ENCODE measurements around the gene MRAS.

The MRAS gene

DNA sequence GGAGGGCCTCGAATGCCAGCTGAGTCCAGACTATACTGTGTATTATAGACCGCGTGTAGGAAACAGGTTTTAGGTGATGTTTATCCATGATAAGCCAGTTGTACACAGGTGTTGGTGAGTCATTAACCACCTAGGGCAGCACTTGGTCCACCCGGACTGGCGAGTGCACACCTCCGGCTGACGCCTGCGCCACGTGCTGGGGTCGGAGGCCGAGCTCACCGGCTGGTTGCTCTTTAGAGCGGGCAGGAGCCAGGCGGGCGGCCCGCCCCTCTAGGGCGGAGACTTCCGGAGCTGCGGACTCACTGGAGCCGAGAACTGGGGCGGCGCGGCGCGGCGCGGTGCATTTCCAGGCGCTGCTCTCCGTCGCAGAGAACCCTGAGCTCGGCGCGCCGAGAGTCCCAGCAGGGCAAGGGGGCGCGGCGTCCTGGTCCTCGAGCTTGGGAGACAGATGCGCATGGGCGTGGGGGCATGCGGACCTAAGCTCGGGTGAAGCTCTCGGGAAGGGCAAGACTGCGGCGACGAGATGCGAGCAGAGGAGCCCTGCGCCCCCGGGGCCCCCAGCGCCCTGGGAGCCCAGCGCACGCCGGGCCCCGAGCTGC is 86.0 kb downstream of the MRAS start, which contains the start of gene ESYT3:
Gene ESYT3, plus strand, starts transcription at position 341 of the 599 bp plus-strand sequence. Its CDS starts 183 bp downstream, at position 524.
- peak; percentile 28 for DNase-seq (ENCODE audit: low read depth)
- TF ChIP-seq, protein P1, sequence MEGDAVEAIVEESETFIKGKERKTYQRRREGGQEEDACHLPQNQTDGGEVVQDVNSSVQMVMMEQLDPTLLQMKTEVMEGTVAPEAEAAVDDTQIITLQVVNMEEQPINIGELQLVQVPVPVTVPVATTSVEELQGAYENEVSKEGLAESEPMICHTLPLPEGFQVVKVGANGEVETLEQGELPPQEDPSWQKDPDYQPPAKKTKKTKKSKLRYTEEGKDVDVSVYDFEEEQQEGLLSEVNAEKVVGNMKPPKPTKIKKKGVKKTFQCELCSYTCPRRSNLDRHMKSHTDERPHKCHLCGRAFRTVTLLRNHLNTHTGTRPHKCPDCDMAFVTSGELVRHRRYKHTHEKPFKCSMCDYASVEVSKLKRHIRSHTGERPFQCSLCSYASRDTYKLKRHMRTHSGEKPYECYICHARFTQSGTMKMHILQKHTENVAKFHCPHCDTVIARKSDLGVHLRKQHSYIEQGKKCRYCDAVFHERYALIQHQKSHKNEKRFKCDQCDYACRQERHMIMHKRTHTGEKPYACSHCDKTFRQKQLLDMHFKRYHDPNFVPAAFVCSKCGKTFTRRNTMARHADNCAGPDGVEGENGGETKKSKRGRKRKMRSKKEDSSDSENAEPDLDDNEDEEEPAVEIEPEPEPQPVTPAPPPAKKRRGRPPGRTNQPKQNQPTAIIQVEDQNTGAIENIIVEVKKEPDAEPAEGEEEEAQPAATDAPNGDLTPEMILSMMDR (conservative IDR thresholded peaks at IDR 0.05; ENCODE audit: control insufficient read depth, insufficient read depth, low read depth, low read length) = no peak
- peak within 1 kb of the TSS; percentile 34 for H3K4me3 ChIP-seq (ENCODE audit: control insufficient read depth, low read depth, low read length)

DNA sequence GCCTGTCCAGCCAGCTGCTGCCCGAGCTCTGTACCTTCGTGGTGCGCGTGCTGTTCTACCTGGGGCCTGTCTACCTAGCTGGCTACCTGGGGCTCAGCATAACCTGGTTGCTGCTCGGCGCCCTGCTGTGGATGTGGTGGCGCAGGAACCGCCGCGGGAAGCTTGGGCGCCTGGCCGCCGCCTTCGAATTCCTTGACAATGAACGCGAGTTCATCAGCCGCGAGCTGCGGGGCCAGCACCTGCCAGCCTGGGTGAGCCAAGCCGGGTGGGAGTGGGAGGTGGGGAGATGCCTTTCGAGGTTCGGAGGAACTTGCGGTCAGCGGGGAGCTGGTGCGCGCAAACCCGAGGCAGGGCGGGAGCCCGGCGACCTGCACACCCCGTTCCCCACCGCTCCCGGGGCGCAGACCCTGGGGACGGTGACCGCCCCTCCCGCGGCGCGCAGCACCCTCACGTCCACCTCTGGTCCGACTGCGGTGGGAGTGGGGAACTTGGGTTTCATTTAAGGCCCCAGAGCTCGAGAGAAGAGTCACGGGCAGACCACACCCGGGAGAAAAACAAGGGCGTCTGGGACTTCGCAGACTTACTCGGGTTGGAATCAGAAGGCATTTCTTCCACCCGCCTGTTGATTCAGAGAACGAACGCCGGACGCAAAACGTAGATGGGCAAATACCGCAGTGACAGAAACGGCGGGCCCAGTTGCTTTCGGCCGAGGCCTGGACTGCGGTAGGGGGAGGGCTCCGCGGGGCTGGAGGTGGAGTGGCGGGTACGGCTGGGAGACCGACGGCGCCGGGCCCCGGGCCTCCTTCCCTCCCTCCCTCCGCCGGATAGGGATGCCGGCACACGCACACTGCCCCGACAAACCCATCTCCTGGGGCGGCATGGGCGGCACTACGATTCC is 86.7 kb downstream of the MRAS start:
- no peak for DNase-seq (ENCODE audit: low read depth)
- peak overlapping the region; percentile 34 for H3K4me3 ChIP-seq (ENCODE audit: control insufficient read depth, low read depth, low read length)
- TF ChIP-seq, protein P1 (conservative IDR thresholded peaks at IDR 0.05; ENCODE audit: control insufficient read depth, insufficient read depth, low read depth, low read length) = no peak

DNA sequence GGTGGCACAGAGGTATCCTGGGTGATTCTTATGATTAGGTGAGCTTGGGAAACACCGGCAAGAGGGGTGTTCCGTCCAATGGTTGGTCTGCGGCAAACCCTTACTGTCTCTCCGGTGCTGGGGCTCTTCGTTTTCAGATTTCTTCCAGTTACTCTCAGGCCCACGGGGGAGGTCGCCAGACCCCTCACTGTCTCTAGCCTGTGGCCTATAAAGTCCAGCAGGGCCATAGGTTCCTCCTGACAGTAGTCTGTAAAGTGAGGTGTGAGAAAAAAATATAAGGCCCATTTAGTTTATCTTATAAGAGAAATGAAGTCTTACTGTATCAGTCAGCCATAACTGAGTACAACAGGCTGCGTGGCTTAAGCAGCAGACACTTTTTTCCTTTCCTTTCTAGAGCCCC is 87.5 kb downstream of the MRAS start:
- no peak overlapping the region for H3K4me3 ChIP-seq (ENCODE audit: control insufficient read depth, low read depth, low read length)
- DNase-seq (ENCODE audit: low read depth) = no peak
- TF ChIP-seq, protein P1 (conservative IDR thresholded peaks at IDR 0.05; ENCODE audit: control insufficient read depth, insufficient read depth, low read depth, low read length) = no peak

DNA sequence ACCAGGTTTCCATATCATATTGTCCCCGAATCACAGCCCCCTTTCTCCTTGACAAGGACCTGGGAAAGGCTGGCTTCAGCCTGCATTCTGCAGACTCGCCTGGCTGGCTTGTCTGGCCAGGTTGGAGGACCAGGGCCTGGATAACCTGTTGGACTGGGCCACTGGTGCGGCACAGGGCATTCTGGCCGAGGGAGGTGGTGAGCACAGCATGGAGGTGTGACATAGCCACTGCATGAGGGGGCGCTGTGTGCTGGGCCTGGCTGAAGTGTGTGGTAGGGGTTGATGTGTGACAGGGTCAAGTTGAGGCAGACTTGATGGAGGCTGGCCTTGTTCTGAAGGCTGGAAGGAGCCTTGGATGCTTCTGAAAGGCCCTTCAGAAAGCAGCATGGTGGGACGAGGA is 88.9 kb downstream of the MRAS start:
- no peak for DNase-seq (ENCODE audit: low read depth)
- TF ChIP-seq, protein P1 (conservative IDR thresholded peaks at IDR 0.05; ENCODE audit: control insufficient read depth, insufficient read depth, low read depth, low read length) = no peak

DNA sequence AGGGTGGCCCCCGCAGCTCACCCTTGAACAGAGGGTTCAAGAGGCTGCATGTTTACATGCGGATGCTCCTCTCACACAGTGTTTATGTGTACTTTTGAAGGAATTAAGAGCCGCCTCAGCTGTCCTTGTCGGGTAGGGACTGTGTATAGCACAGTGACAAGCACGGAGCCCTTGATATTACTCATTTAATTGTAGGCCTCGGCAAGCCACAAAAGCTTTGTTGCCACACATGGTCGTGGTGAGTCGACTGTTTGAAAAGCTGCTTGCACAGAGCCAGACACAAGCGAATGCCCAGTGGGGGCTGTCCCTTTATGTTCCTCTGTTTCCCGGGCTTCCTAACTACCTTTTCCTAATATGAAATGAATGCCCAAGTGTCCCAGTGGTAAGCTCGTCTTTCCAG is 90.5 kb downstream of the MRAS start:
- DNase-seq (ENCODE audit: low read depth) = no peak
- TF ChIP-seq, protein P1 (conservative IDR thresholded peaks at IDR 0.05; ENCODE audit: control insufficient read depth, insufficient read depth, low read depth, low read length) = no peak
- no peak overlapping the region for H3K4me3 ChIP-seq (ENCODE audit: control insufficient read depth, low read depth, low read length)

More for the DNA sequence above, 88.9 kb downstream of the MRAS start:
- H3K4me3 ChIP-seq (ENCODE audit: control insufficient read depth, low read depth, low read length) = no peak overlapping the region

DNA sequence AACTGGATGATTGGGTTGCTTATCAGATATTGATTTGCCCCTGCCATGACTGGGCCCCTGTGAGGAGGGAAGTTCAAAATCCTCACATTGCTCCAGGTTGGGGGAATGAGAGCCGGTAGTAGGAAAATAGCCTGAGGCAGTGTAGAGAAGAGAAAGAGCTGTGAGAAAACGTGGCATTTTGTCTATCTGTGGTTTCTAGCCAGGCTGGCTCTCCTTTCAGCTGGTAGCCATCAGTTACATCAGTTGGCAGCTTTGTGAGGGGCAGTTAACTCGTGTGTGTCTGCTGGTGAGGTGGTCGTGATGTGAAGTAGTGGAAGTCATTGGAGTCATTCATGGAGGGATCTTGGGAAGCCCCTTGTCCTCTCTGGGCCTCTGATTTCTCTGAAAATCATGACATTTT is 91.3 kb downstream of the MRAS start:
- no peak for DNase-seq (ENCODE audit: low read depth)
- no peak overlapping the region for H3K4me3 ChIP-seq (ENCODE audit: control insufficient read depth, low read depth, low read length)
- TF ChIP-seq, protein P1 (conservative IDR thresholded peaks at IDR 0.05; ENCODE audit: control insufficient read depth, insufficient read depth, low read depth, low read length) = no peak

Data from fibroblast of mammary gland (primary cell).